CD4-positive, alpha-beta T cell treated with Interleukin-15 for 1 hour (primary cell): ENCODE results near the gene TNN.
"Not testable (repeated sequence)": the region's sequence is repeated elsewhere in the genome, so short reads cannot be mapped to it uniquely, and the experiment has no call there.

ENCODE experiments used
- DNase-seq: peaks from one replicate; pipeline ENCODE4 v3.0.0-alpha.2; 2020

TNN gene

GRCh38 chr1:175067362-175068106 lies at the start of gene TNN:
Gene TNN, plus strand, starts transcription at chr1:175067833. Its CDS starts 9,586 bp downstream, at chr1:175077419.
- DNase-seq = no peak

DNA sequence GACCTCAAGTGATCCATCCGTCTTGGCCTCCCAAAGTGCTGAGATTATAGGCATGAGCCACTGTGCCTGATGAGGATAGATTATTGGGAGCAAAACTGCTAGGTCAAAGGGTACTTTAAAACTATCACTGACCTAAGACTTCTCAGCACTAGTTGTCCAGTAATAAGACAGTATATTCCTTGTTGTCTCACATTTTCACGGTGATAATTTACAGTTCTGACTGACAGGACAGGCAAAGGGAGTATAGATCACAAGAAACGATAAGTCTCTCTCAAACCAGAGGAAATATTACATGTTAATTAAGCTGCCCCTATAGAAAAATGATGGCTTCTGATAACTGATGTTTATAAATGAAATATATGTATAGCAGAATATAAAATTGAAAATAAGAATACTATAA lies 48.1 kb upstream of the TNN start:
- DNase-seq = no peak

GRCh38 chr1:175023043-175023921 lies 44.4 kb upstream of the TNN start, which contains the start of gene MRPS14:
Gene MRPS14, minus strand, starts transcription at chr1:175023425. Its CDS starts 17 bp downstream, at chr1:175023408.
- peak; percentile 98 for DNase-seq

- not testable (repeated sequence) for DNase-seq
These were observed 43.8 kb upstream of the TNN start for GRCh38 chr1:175023922-175024242.

GRCh38 chr1:175024773-175025172 lies 42.9 kb upstream of the TNN start:
- DNase-seq = no peak

- DNase-seq = no peak
These were observed 33.7 kb upstream of the TNN start for GRCh38 chr1:175033953-175034352.

DNA sequence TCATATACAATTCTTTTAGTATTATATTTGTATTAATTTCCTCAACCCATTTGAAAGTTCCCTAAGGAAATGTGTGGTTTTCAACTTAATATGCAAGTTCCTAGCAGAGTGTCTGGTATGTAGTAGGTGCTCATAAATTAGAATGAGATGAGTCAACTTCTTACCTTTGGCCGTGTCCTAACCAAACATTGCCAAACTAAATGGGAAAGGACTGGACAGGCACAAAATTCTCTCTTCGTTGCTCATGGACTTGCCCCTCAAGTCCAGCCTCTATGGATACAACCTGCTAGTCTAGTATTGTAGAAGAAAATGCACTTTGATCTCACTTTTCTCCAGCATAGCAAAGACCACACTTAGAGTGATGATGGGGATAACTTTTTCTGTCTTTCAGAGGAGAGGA lies 32.9 kb upstream of the TNN start:
- DNase-seq = no peak

DNA sequence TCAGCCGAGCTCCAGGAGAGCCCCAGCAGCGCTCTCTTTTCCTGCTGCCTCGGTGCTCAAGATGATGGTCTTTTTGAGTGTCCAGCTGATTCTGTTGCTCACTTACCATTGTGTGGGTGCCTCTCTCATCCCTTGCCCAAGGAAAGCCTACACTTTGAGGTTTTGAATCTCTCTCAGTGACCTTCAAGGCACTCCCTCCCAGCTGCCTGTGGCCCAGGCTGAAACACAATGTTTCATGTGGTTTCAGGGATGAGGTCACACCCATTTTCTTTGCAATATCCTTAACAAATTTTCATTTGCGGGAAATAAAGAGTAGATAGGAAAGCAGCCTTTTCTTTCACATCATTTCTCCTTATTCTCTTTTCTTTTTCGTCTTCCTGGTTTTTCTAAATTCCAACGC lies 31.8 kb upstream of the TNN start:
- no peak for DNase-seq

- no peak for DNase-seq
These were observed 31.2 kb upstream of the TNN start for GRCh38 chr1:175036476-175036875.

GRCh38 chr1:175037416-175037815 lies 30.2 kb upstream of the TNN start:
- no peak for DNase-seq

DNA sequence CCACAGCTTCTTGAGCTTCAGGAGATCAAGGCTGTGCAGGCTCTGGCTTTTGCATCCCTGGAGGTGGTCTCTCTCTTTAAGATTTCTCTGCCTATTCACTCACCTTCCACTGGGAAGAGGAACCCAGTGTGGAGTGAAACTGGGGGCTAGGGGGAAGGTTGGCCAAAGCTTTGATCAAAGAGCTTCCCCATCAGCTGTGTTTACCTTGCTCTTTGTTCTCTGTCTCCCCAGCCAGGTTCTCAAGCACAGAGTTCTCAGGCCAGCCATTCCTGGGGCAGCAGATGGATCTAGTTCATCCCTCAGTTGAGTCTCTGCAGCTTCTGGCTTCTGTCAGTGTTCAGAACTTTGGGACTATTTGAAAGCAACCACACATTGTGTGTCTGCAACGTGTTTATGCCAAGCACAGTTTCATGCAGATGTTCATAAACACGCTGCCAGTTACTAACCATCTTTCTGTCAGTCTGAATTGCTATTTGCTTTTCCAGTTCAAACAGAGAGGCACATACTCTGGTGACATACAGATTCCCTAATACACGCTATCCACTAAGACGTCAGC lies 27.2 kb upstream of the TNN start:
- DNase-seq = no peak

- no peak for DNase-seq
These were observed 25.0 kb upstream of the TNN start for GRCh38 chr1:175042650-175043049.

GRCh38 chr1:175043824-175044223 lies 23.8 kb upstream of the TNN start:
- no peak for DNase-seq

DNA sequence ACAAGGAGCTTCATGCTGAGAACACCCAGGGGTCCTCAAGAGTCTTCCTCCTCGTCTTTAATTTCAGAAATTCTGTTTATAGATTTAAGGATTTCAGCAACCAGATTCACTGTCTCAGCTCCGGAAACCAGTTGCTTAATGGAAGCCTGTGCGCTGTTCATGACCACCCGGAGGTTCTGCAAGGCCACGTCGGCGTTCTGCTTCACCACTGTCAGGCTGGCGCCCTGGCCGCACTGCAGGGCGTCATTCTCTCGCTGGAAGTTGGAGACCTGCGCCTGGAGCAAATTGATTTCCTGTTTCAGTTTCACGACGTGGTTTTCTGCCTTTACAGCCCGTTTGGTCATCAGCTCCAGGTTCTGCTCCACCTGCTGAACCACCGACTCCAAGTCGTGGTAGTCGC lies 23.0 kb upstream of the TNN start:
- not testable (repeated sequence) for DNase-seq

DNA sequence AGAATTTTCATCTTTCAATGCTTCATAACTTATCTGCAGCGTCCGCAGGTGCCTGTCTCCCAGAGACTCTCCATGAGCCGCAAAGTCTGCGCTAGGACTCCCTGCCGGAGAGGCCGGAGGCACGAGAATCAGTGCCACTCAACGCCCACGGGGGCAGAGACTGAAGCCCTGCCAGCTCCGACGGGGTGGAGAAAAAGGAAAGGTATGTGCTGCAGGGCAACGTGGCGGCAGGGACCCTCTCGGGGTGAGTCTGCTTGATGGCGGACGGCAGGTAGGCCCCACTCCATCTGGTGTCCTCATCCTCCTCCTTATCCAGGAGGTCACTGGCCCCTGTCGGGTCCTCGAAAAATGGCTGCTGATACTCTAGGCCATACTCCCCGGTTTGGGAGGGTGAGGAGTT lies 22.5 kb upstream of the TNN start:
- DNase-seq = no peak

DNA sequence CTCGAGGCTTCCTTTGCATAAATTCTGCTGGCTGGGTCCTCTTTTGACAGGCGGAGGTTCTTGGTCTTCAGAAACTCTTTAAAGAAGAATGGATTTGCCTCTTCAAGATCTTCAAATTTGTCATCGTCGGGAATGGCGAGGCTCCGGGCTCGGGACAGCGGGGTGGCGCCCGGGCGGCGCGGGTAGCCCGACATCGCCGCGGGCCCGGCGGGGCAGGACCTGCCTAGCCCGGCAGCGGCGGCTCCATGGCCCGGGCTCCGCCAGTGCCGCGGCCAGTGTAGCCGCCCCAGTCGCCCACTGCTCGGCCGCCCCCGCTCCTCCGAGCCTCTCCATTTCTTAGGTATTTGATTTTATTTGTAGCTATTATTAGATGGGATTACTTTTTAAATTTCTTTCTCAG lies 22.1 kb upstream of the TNN start:
- no peak for DNase-seq

GRCh38 chr1:175050992-175051391 lies 16.6 kb upstream of the TNN start:
- DNase-seq = no peak

GRCh38 chr1:175054736-175055135 lies 12.9 kb upstream of the TNN start:
- no peak for DNase-seq

GRCh38 chr1:175062339-175062738 lies 5.3 kb upstream of the TNN start:
- DNase-seq = no peak

- no peak for DNase-seq
These were observed 4.8 kb upstream of the TNN start for GRCh38 chr1:175062858-175063257.

- no peak for DNase-seq
These were observed 3.2 kb downstream of the TNN start for GRCh38 chr1:175070818-175071217.

GRCh38 chr1:175071276-175071943 lies 3.8 kb downstream of the TNN start:
- DNase-seq = no peak
